ENCODE data around the gene EGFL7. TPM values are rescaled to one million over a fixed set of nuclear protein-coding genes. Genes with fewer than 3 reads are reported as not detected.

Gene EGFL7
- total and polyA plus RNA-seq, 4 donors, result 128 to 379 (median 226) TPM

- no peak overlapping the region for H3K4me3 ChIP-seq
- H3K27ac ChIP-seq (ENCODE audit: low read depth in 1 of 2, low read length in 1 of 2), result no peak overlapping the region
- 31 to 48% methylated on average over 7 of the region's 7 CpGs for WGBS, 2 donors
- H3K4me1 ChIP-seq (ENCODE audit: control insufficient read depth in 5 of 5, insufficient read depth in 5 of 5, low read length in 5 of 5), result peaks cover 0 to 6% (median 5%) of the 10 kb centered on the region in 5 donors
- no peaks in the 10 kb centered on the region for H3K36me3 ChIP-seq (ENCODE audit: control insufficient read depth in 4 of 4, insufficient read depth in 4 of 4, low read length in 4 of 4)
- peaks cover 0 to 1% (median 0%) of the 10 kb centered on the region in 4 donors for H3K9me3 ChIP-seq (ENCODE audit: control insufficient read depth in 4 of 4, insufficient read depth in 3 of 4, low read length in 3 of 4)
- no peak for TF ChIP-seq CTCF (IDR thresholded peaks at IDR 0.05; ENCODE audit: control extremely low read depth, extremely low read depth)
- H3K9ac ChIP-seq (ENCODE audit: insufficient read depth in 1 of 2, low read length in 2 of 2), result no peak overlapping the region
- ATAC-seq (ENCODE audit: insufficient read depth, low FRiP score) (no peak), DNase-seq (no peak)
- H3K27me3 ChIP-seq (ENCODE audit: control insufficient read depth in 3 of 3, insufficient read depth in 3 of 3, low read length in 2 of 3), result peaks cover 0 to 15% (median 11%) of the 10 kb centered on the region in 3 donors
These were observed 42.8 kb downstream of the EGFL7 start for GRCh38 chr9:136705564-136705963.

- ATAC-seq (ENCODE audit: insufficient read depth, low FRiP score), result no peak
- H3K9me3 ChIP-seq (ENCODE audit: control insufficient read depth in 4 of 4, insufficient read depth in 3 of 4, low read length in 3 of 4), result peaks cover 0 to 1% (median 0%) of the 10 kb centered on the region in 4 donors
- DNase-seq, result no peak
These were observed 44.3 kb downstream of the EGFL7 start for GRCh38 chr9:136707011-136707410.

GRCh38 chr9:136707849-136708517 lies 45.3 kb downstream of the EGFL7 start:
- ATAC-seq (ENCODE audit: insufficient read depth, low FRiP score) (no peak), DNase-seq (no peak)
- H3K27me3 ChIP-seq (ENCODE audit: control insufficient read depth in 3 of 3, insufficient read depth in 3 of 3, low read length in 2 of 3), result no peaks in the 10 kb centered on the region
- H3K9me3 ChIP-seq (ENCODE audit: control insufficient read depth in 4 of 4, insufficient read depth in 3 of 4, low read length in 3 of 4), result peaks cover 0 to 1% (median 0%) of the 10 kb centered on the region in 4 donors
- H3K27ac ChIP-seq (ENCODE audit: low read depth in 1 of 2, low read length in 1 of 2), result no peak overlapping the region
- no peak overlapping the region for H3K4me3 ChIP-seq
- peaks cover 0 to 8% (median 1%) of the 10 kb centered on the region in 5 donors for H3K4me1 ChIP-seq (ENCODE audit: control insufficient read depth in 5 of 5, insufficient read depth in 5 of 5, low read length in 5 of 5)
- H3K9ac ChIP-seq (ENCODE audit: insufficient read depth in 1 of 2, low read length in 2 of 2), result no peak overlapping the region
- TF ChIP-seq CTCF (IDR thresholded peaks at IDR 0.05; ENCODE audit: control extremely low read depth, extremely low read depth), result no peak
- no peaks in the 10 kb centered on the region for H3K36me3 ChIP-seq (ENCODE audit: control insufficient read depth in 4 of 4, insufficient read depth in 4 of 4, low read length in 4 of 4)
- WGBS, 2 donors, result 83 to 88% methylated on average over 22 of the region's 22 CpGs

More at GRCh38 chr9:136707011-136707410, 44.3 kb downstream of the EGFL7 start:
- TF ChIP-seq CTCF (IDR thresholded peaks at IDR 0.05; ENCODE audit: control extremely low read depth, extremely low read depth), result no peak
- Histone ChIP-seq H3K36me3 (ENCODE audit: control insufficient read depth in 4 of 4, insufficient read depth in 4 of 4, low read length in 4 of 4) (no peaks in the 10 kb centered on the region), H3K9ac (ENCODE audit: insufficient read depth in 1 of 2, low read length in 2 of 2) (no peak overlapping the region), H3K27me3 (ENCODE audit: control insufficient read depth in 3 of 3, insufficient read depth in 3 of 3, low read length in 2 of 3) (peaks cover 0 to 3% (median 0%) of the 10 kb centered on the region in 3 donors), H3K27ac (ENCODE audit: low read depth in 1 of 2, low read length in 1 of 2) (no peak overlapping the region), H3K4me1 (ENCODE audit: control insufficient read depth in 5 of 5, insufficient read depth in 5 of 5, low read length in 5 of 5) (peaks cover 0 to 6% (median 0%) of the 10 kb centered on the region in 5 donors), H3K4me3 (no peak overlapping the region)
- WGBS, 2 donors, result 94 to 97% methylated on average over 7 of the region's 7 CpGs
